Measurements from ENCODE around the gene MTSS2.

DNA sequence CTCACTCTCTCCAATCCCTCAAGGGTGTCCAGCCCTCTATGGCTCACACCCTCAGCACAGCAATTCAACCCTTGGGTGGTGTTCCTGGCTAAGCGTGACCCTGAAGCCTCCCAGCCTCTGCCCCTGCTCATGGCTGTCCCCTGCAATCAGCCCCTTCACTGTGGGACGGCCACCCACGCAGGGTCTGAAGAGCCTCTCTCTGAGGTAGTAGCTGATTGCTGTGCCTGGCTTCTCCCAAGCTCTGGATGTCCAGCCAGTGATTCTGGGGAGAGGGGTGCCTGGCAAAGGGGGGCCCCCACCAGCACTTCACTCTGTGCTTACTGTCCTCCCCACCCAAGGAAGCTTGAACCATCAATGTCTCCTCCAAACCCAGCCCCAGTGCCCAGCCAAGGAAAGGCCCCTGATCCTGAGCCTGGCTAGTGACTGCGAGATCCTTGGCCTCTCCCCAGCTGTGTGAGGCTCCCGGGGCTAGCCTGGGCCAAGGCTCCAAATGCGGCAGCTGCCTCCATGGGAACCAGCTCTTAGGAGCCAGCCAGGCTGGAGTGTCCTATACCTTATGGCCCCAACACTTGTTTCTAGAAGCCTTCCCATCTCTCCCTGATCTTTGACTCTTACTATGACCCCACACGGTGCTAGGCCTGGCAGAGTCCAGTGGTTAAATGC, 9.9 kb downstream of the MTSS2 start:
- TF ChIP-seq EZH2 (IDR thresholded peaks at IDR 0.05; ENCODE audit: low read depth), result no peak
- TF ChIP-seq, protein P1, sequence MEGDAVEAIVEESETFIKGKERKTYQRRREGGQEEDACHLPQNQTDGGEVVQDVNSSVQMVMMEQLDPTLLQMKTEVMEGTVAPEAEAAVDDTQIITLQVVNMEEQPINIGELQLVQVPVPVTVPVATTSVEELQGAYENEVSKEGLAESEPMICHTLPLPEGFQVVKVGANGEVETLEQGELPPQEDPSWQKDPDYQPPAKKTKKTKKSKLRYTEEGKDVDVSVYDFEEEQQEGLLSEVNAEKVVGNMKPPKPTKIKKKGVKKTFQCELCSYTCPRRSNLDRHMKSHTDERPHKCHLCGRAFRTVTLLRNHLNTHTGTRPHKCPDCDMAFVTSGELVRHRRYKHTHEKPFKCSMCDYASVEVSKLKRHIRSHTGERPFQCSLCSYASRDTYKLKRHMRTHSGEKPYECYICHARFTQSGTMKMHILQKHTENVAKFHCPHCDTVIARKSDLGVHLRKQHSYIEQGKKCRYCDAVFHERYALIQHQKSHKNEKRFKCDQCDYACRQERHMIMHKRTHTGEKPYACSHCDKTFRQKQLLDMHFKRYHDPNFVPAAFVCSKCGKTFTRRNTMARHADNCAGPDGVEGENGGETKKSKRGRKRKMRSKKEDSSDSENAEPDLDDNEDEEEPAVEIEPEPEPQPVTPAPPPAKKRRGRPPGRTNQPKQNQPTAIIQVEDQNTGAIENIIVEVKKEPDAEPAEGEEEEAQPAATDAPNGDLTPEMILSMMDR (conservative IDR thresholded peaks at IDR 0.05), result no peak

Measured in PC-9 (cell line).